ENCODE results near the gene SLC4A4.
"Not testable (repeated sequence)": the region's sequence is repeated elsewhere in the genome, so short reads cannot be mapped to it uniquely, and the experiment has no call there.

The SLC4A4 gene

GRCh38 chr4:71360844-71361243 lies 22.0 kb downstream of the SLC4A4 start:
- no peak for DNase-seq

- no peak for DNase-seq
Observed at GRCh38 chr4:71361476-71361875, 22.7 kb downstream of the SLC4A4 start.

- DNase-seq = no peak
Observed at GRCh38 chr4:71366766-71367165, 27.9 kb downstream of the SLC4A4 start.

- no peak for DNase-seq
Observed at GRCh38 chr4:71367546-71367945, 28.7 kb downstream of the SLC4A4 start.

GRCh38 chr4:71368906-71369305 lies 30.1 kb downstream of the SLC4A4 start:
- DNase-seq = no peak

- no peak for DNase-seq
Observed at GRCh38 chr4:71369536-71369935, 30.7 kb downstream of the SLC4A4 start.

GRCh38 chr4:71375494-71375893 lies 36.7 kb downstream of the SLC4A4 start:
- DNase-seq = no peak

GRCh38 chr4:71377561-71377960 lies 38.7 kb downstream of the SLC4A4 start:
- DNase-seq = no peak

GRCh38 chr4:71379126-71379525 lies 40.3 kb downstream of the SLC4A4 start:
- DNase-seq = no peak

- no peak for DNase-seq
Observed at GRCh38 chr4:71380788-71381187, 42.0 kb downstream of the SLC4A4 start.

- DNase-seq = no peak
Observed at GRCh38 chr4:71382125-71382899, 43.5 kb downstream of the SLC4A4 start.

- DNase-seq = no peak
Observed at GRCh38 chr4:71382900-71383560, 44.2 kb downstream of the SLC4A4 start.

- DNase-seq = no peak
Observed at GRCh38 chr4:71383984-71384383, 45.2 kb downstream of the SLC4A4 start.

- no peak for DNase-seq
Observed at GRCh38 chr4:71389149-71389827, 50.5 kb downstream of the SLC4A4 start.

GRCh38 chr4:71392109-71392508 lies 53.3 kb downstream of the SLC4A4 start:
- DNase-seq = no peak

GRCh38 chr4:71396382-71396781 lies 57.6 kb downstream of the SLC4A4 start:
- no peak for DNase-seq

- DNase-seq = no peak
Observed at GRCh38 chr4:71400810-71401209, 62.0 kb downstream of the SLC4A4 start.

GRCh38 chr4:71402616-71403015 lies 63.8 kb downstream of the SLC4A4 start:
- DNase-seq = no peak

- DNase-seq = no peak
Observed at GRCh38 chr4:71404049-71404448, 65.2 kb downstream of the SLC4A4 start.

GRCh38 chr4:71405791-71406190 lies 67.0 kb downstream of the SLC4A4 start:
- DNase-seq = no peak

- DNase-seq = no peak
Observed at GRCh38 chr4:71406459-71406963, 67.7 kb downstream of the SLC4A4 start.

GRCh38 chr4:71408961-71409360 lies 70.1 kb downstream of the SLC4A4 start:
- DNase-seq = not testable (repeated sequence)

GRCh38 chr4:71411981-71412380 lies 73.2 kb downstream of the SLC4A4 start:
- no peak for DNase-seq

GRCh38 chr4:71415491-71415890 lies 76.7 kb downstream of the SLC4A4 start:
- DNase-seq = no peak
